GM23338 (cell line): ENCODE measurements around the gene HLX. TPM values are rescaled to one million over a fixed set of nuclear protein-coding genes. Genes with fewer than 3 reads are reported as not detected.

Experiments
- ATAC-seq: fragments of 200-7000 bp; cut with Tn5 transposase; 3 replicates; pipeline ENCODE4 v1.9.1; 2020
- DNase-seq: peaks from one replicate; pipeline ENCODE4 v3.0.0-alpha.2; 2015; ENCODE audit warnings: low spot score
- H2AFZ ChIP-seq: fragments of 200-600 bp; sonication (generic); 2 replicates; pipeline ENCODE4 v1.8.0; 2016; ENCODE audit warnings: antibody characterized with exemption, mild to moderate bottlenecking, moderate library complexity
- H3F3A ChIP-seq: fragments of 200-600 bp; sonication (generic); replicated peaks from 2 replicates; pipeline ENCODE4 v1.8.0; 2017; ENCODE audit warnings: antibody characterized with exemption, mixed run types, low read depth
- H3K27ac ChIP-seq: fragments of 200-600 bp; sonication (generic); 2 replicates; pipeline ENCODE4 v1.6.1; 2016; ENCODE audit warnings: low read depth
- H3K27me3 ChIP-seq: fragments of 200-600 bp; sonication (generic); 2 replicates; pipeline ENCODE4 v1.8.0; 2016; ENCODE audit warnings: mild to moderate bottlenecking, mixed run types, moderate library complexity; ENCODE audit not compliant: insufficient read depth
- H3K36me3 ChIP-seq: fragments of 200-600 bp; sonication (generic); 2 replicates; pipeline ENCODE4 v1.8.0; 2016; ENCODE audit warnings: mild to moderate bottlenecking; ENCODE audit not compliant: insufficient read depth
- H3K4me1 ChIP-seq: fragments of 200-600 bp; sonication (generic); 2 replicates; pipeline ENCODE4 v1.8.0; 2016; ENCODE audit warnings: mild to moderate bottlenecking, moderate library complexity; ENCODE audit not compliant: insufficient read depth
- H3K4me2 ChIP-seq: fragments of 200-600 bp; sonication (generic); 2 replicates; pipeline ENCODE4 v1.7.1; 2017; ENCODE audit warnings: mixed run types
- H3K4me3 ChIP-seq: fragments of 200-600 bp; sonication (generic); 2 replicates; pipeline ENCODE4 v1.6.1; 2016; ENCODE audit warnings: mixed run types
- H3K79me2 ChIP-seq: fragments of 200-600 bp; sonication (generic); replicated peaks from 2 replicates; pipeline ENCODE4 v1.8.0; 2017; ENCODE audit warnings: mild to moderate bottlenecking; ENCODE audit not compliant: insufficient read depth
- H3K9me2 ChIP-seq: fragments of 200-600 bp; sonication (generic); 2 replicates; pipeline ENCODE4 v1.8.0; 2017; ENCODE audit not compliant: insufficient read depth
- H4K20me1 ChIP-seq: fragments of 200-600 bp; sonication (generic); replicated peaks from 2 replicates; pipeline ENCODE4 v1.8.0; 2017; ENCODE audit warnings: mild to moderate bottlenecking; ENCODE audit not compliant: insufficient read depth
- H3K27ac Mint-ChIP-seq: 2 replicates; pipeline ENCODE4 v1.8.0; 2020; ENCODE audit warnings: inconsistent platforms, mild to moderate bottlenecking, moderate library complexity, mixed read lengths
- H3K27me3 Mint-ChIP-seq: 3 replicates; pipeline ENCODE4 v1.8.0; 2022; ENCODE audit warnings: low read depth, mild to moderate bottlenecking, moderate library complexity, mixed read lengths, inconsistent platforms; ENCODE audit not compliant: insufficient read depth, poor library complexity
- H3K36me3 Mint-ChIP-seq: 3 replicates; pipeline ENCODE4 v1.8.0; 2021; ENCODE audit warnings: low read depth, mild to moderate bottlenecking, inconsistent platforms, moderate library complexity, mixed read lengths
- H3K4me1 Mint-ChIP-seq: 3 replicates; pipeline ENCODE4 v1.8.0; 2020; ENCODE audit warnings: mild to moderate bottlenecking, inconsistent platforms, mixed read lengths
- H3K4me3 Mint-ChIP-seq: 3 replicates; pipeline ENCODE4 v1.8.0; 2021; ENCODE audit warnings: moderate library complexity, mild to moderate bottlenecking, inconsistent platforms, mixed read lengths
- H3K9me3 Mint-ChIP-seq: 3 replicates; pipeline ENCODE4 v1.8.0; 2020; ENCODE audit warnings: moderate library complexity, mild to moderate bottlenecking, inconsistent platforms, mixed read lengths
- CREB1 ChIP-seq: fragments of 250-450 bp; sonication (Bioruptor Pico); IDR thresholded peaks from 2 replicates; pipeline ENCODE4 v1.5.0; 2020; ENCODE audit warnings: low read depth, mild to moderate bottlenecking, moderate library complexity
- EZH2 ChIP-seq: fragments of 200-600 bp; sonication (generic); IDR thresholded peaks from one replicate; pipeline ENCODE4 v1.8.0; 2017; ENCODE audit warnings: antibody characterized with exemption, mild to moderate bottlenecking, low read depth; ENCODE audit not compliant: unreplicated experiment
- EZH2phosphoT487 ChIP-seq: fragments of 200-600 bp; sonication (generic); IDR thresholded peaks from one replicate; pipeline ENCODE4 v1.8.1; 2018; ENCODE audit warnings: antibody characterized with exemption; ENCODE audit not compliant: unreplicated experiment
- JUNB ChIP-seq: IDR thresholded peaks from one replicate; pipeline ENCODE4 v1.6.1; 2016; ENCODE audit warnings: antibody characterized with exemption; ENCODE audit not compliant: unreplicated experiment
- NANOG ChIP-seq: IDR thresholded peaks from 2 replicates; pipeline ENCODE4 v1.6.1; 2016; ENCODE audit warnings: antibody characterized with exemption, borderline replicate concordance
- POLR2AphosphoS5 ChIP-seq: IDR thresholded peaks from 2 replicates; pipeline ENCODE4 v1.6.1; 2016; ENCODE audit warnings: antibody characterized with exemption, low read depth
- STAT1 ChIP-seq: IDR thresholded peaks from one replicate; pipeline ENCODE4 v1.6.1; 2016; ENCODE audit warnings: antibody characterized with exemption; ENCODE audit not compliant: unreplicated experiment
- ZNF114 ChIP-seq: fragments of 250-450 bp; sonication (Bioruptor Pico); IDR thresholded peaks from 2 replicates; pipeline ENCODE4 v1.5.0; 2020; ENCODE audit warnings: mild to moderate bottlenecking, moderate library complexity
- ZNF331 ChIP-seq: fragments of 250-450 bp; sonication (Bioruptor Pico); IDR thresholded peaks from 2 replicates; pipeline ENCODE4 v1.5.0; 2020; ENCODE audit warnings: low read depth, mild to moderate bottlenecking, moderate library complexity
- polyA plus RNA-seq: library from polyadenylated mRNA; unstranded; fragments of >200 nt; fragmentation: Nextera tagmentation; extraction: Ambion mirVana; gene quantifications from 2 replicates; pipeline ENCODE4 v1.2.1, GENCODE V29; 2016
- total RNA-seq: library from RNA; depleted of rRNA; stranded (reverse); fragments of >200 nt; shearing (Covaris generic); gene quantifications from 2 replicates; pipeline ENCODE4 v1.2.3, GENCODE V29; 2014
- TF ChIP-seq, protein P1 (sequence below): IDR thresholded peaks from one replicate; pipeline ENCODE4 v1.6.1; 2018; ENCODE audit warnings: antibody characterized with exemption; ENCODE audit not compliant: unreplicated experiment
- TF ChIP-seq, protein P2 (sequence below), 2 experiments: fragments of 200-600 bp in 1 of 2; sonication (generic) in 1 of 2; conservative IDR thresholded peaks; 2 replicates each; pipeline versions ENCODE4 v1.5.1 to v1.6.1; 2016 to 2017; ENCODE audit warnings: antibody characterized with exemption in 2 of 2, low read depth in 2 of 2, mild to moderate bottlenecking in 2 of 2, moderate library complexity in 1 of 2
- TF ChIP-seq, protein P3 (sequence below): IDR thresholded peaks from 2 replicates; pipeline ENCODE4 v1.6.1; 2016; ENCODE audit warnings: antibody characterized with exemption
- TF ChIP-seq, protein P4 (sequence below): fragments of 250-450 bp; sonication (Bioruptor Pico); IDR thresholded peaks from 2 replicates; pipeline ENCODE4 v1.5.0; 2020; ENCODE audit warnings: mild to moderate bottlenecking, moderate library complexity

Gene HLX
- total and polyA plus RNA-seq, 2 experiments from 2014 or later = 0.07 TPM; not detected in 1

DNA sequence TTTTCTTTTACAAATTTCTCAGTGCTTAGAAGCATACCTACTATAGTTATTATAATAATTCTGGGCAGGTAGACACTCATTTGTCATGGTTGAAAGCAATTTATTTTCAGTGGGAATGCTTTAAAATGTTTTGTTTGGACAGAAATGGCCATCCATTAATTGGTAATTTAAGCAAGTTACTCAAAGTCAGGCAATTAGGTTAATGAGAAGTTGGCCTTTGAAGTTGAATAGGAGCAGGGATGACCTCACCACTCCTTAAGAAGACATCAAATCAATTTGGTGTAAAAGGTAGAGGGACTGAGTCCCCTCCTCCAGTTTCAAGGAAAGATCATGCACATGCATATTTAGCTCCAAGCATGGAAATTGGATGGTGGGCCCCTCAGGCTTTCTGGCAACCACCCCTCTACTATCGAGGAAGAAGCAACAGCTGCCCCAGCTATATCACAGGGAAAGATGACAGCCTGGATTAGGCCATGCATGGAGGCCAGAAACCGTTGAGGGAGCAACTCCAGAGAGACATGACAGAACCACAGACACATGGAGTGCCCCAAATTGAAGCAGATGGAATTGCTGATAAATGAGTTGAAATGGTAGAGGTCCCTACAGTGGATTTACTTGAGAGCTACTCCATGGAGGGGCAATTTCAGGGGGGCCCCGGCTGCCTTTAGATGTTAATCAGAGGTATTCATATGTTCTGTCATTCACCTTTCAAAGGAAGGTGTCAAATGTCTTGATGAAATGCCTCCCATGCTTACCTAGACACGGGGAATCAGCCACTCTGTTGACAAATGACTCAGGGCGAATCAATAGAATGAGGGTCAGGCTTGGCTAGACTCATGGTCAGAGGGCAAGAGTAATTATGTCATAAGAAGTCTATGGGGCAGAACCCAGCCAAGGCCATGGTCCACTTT, 26.7 kb downstream of the HLX start:
- DNase-seq (no peak), ATAC-seq (no peak)
- no peak for TF ChIP-seq JUNB
- no peak for TF ChIP-seq STAT1
- no peak for TF ChIP-seq NANOG
- TF ChIP-seq EZH2phosphoT487 = no peak
- TF ChIP-seq EZH2 = no peak
- TF ChIP-seq POLR2AphosphoS5 = no peak
- no peak for TF ChIP-seq ZNF331 (CRISPR knock-in tag)
- TF ChIP-seq, protein P1, sequence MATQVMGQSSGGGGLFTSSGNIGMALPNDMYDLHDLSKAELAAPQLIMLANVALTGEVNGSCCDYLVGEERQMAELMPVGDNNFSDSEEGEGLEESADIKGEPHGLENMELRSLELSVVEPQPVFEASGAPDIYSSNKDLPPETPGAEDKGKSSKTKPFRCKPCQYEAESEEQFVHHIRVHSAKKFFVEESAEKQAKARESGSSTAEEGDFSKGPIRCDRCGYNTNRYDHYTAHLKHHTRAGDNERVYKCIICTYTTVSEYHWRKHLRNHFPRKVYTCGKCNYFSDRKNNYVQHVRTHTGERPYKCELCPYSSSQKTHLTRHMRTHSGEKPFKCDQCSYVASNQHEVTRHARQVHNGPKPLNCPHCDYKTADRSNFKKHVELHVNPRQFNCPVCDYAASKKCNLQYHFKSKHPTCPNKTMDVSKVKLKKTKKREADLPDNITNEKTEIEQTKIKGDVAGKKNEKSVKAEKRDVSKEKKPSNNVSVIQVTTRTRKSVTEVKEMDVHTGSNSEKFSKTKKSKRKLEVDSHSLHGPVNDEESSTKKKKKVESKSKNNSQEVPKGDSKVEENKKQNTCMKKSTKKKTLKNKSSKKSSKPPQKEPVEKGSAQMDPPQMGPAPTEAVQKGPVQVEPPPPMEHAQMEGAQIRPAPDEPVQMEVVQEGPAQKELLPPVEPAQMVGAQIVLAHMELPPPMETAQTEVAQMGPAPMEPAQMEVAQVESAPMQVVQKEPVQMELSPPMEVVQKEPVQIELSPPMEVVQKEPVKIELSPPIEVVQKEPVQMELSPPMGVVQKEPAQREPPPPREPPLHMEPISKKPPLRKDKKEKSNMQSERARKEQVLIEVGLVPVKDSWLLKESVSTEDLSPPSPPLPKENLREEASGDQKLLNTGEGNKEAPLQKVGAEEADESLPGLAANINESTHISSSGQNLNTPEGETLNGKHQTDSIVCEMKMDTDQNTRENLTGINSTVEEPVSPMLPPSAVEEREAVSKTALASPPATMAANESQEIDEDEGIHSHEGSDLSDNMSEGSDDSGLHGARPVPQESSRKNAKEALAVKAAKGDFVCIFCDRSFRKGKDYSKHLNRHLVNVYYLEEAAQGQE = no peak
- TF ChIP-seq CREB1 = no peak
- TF ChIP-seq, protein P2, sequence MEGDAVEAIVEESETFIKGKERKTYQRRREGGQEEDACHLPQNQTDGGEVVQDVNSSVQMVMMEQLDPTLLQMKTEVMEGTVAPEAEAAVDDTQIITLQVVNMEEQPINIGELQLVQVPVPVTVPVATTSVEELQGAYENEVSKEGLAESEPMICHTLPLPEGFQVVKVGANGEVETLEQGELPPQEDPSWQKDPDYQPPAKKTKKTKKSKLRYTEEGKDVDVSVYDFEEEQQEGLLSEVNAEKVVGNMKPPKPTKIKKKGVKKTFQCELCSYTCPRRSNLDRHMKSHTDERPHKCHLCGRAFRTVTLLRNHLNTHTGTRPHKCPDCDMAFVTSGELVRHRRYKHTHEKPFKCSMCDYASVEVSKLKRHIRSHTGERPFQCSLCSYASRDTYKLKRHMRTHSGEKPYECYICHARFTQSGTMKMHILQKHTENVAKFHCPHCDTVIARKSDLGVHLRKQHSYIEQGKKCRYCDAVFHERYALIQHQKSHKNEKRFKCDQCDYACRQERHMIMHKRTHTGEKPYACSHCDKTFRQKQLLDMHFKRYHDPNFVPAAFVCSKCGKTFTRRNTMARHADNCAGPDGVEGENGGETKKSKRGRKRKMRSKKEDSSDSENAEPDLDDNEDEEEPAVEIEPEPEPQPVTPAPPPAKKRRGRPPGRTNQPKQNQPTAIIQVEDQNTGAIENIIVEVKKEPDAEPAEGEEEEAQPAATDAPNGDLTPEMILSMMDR (conservative IDR thresholded peaks at IDR 0.05; ENCODE audit: low read depth in 2 of 2) = no peak
- TF ChIP-seq, protein P3, sequence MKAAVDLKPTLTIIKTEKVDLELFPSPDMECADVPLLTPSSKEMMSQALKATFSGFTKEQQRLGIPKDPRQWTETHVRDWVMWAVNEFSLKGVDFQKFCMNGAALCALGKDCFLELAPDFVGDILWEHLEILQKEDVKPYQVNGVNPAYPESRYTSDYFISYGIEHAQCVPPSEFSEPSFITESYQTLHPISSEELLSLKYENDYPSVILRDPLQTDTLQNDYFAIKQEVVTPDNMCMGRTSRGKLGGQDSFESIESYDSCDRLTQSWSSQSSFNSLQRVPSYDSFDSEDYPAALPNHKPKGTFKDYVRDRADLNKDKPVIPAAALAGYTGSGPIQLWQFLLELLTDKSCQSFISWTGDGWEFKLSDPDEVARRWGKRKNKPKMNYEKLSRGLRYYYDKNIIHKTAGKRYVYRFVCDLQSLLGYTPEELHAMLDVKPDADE = no peak
- TF ChIP-seq, protein P4, sequence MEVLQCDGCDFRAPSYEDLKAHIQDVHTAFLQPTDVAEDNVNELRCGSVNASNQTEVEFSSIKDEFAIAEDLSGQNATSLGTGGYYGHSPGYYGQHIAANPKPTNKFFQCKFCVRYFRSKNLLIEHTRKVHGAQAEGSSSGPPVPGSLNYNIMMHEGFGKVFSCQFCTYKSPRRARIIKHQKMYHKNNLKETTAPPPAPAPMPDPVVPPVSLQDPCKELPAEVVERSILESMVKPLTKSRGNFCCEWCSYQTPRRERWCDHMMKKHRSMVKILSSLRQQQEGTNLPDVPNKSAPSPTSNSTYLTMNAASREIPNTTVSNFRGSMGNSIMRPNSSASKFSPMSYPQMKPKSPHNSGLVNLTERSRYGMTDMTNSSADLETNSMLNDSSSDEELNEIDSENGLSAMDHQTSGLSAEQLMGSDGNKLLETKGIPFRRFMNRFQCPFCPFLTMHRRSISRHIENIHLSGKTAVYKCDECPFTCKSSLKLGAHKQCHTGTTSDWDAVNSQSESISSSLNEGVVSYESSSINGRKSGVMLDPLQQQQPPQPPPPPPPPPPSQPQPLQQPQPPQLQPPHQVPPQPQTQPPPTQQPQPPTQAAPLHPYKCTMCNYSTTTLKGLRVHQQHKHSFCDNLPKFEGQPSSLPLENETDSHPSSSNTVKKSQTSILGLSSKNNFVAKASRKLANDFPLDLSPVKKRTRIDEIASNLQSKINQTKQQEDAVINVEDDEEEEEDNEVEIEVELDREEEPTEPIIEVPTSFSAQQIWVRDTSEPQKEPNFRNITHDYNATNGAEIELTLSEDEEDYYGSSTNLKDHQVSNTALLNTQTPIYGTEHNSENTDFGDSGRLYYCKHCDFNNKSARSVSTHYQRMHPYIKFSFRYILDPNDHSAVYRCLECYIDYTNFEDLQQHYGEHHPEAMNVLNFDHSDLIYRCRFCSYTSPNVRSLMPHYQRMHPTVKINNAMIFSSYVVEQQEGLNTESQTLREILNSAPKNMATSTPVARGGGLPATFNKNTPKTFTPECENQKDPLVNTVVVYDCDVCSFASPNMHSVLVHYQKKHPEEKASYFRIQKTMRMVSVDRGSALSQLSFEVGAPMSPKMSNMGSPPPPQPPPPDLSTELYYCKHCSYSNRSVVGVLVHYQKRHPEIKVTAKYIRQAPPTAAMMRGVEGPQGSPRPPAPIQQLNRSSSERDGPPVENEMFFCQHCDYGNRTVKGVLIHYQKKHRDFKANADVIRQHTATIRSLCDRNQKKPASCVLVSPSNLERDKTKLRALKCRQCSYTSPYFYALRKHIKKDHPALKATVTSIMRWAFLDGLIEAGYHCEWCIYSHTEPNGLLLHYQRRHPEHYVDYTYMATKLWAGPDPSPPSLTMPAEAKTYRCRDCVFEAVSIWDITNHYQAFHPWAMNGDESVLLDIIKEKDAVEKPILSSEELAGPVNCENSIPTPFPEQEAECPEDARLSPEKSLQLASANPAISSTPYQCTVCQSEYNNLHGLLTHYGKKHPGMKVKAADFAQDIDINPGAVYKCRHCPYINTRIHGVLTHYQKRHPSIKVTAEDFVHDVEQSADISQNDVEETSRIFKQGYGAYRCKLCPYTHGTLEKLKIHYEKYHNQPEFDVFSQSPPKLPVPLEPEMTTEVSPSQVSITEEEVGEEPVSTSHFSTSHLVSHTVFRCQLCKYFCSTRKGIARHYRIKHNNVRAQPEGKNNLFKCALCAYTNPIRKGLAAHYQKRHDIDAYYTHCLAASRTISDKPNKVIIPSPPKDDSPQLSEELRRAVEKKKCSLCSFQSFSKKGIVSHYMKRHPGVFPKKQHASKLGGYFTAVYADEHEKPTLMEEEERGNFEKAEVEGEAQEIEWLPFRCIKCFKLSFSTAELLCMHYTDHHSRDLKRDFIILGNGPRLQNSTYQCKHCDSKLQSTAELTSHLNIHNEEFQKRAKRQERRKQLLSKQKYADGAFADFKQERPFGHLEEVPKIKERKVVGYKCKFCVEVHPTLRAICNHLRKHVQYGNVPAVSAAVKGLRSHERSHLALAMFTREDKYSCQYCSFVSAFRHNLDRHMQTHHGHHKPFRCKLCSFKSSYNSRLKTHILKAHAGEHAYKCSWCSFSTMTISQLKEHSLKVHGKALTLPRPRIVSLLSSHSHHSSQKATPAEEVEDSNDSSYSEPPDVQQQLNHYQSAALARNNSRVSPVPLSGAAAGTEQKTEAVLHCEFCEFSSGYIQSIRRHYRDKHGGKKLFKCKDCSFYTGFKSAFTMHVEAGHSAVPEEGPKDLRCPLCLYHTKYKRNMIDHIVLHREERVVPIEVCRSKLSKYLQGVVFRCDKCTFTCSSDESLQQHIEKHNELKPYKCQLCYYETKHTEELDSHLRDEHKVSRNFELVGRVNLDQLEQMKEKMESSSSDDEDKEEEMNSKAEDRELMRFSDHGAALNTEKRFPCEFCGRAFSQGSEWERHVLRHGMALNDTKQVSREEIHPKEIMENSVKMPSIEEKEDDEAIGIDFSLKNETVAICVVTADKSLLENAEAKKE = no peak
- no peak for TF ChIP-seq ZNF114
- Mint-ChIP-seq H3K27me3 (peaks cover 7% of the 10 kb centered on the region), H3K4me1 (peaks cover 6% of the 10 kb centered on the region), H3K36me3 (no peaks in the 10 kb centered on the region), H3K4me3 (no peak overlapping the region), H3K9me3 (no peaks in the 10 kb centered on the region), H3K27ac (no peak overlapping the region)
- no peak overlapping the region for H2AFZ ChIP-seq
- no peaks in the 10 kb centered on the region for H3K79me2 ChIP-seq
- H3F3A ChIP-seq = no peaks in the 10 kb centered on the region
- H3K36me3 ChIP-seq = no peaks in the 10 kb centered on the region
- no peak overlapping the region for H3K27ac ChIP-seq
- H3K4me1 ChIP-seq = peaks cover 5% of the 10 kb centered on the region; the same call in 1 of the 2 replicates
- H3K27me3 ChIP-seq = 0 out of 2 replicates have a peak, but pooled peaks cover 4% of the 10 kb centered on the region
- H3K9me2 ChIP-seq = no peaks in the 10 kb centered on the region
- no peak overlapping the region for H3K4me2 ChIP-seq
- H4K20me1 ChIP-seq = no peaks in the 10 kb centered on the region
- no peak overlapping the region for H3K4me3 ChIP-seq
